DOHH2 (cell line): ENCODE data around the gene FIGNL1.

Source experiments
- CTCF ChIP-seq: fragments of 200-600 bp; sonication (generic); IDR thresholded peaks from one replicate; pipeline ENCODE4 v1.5.1; 2014; ENCODE audit warnings: antibody characterized with exemption, mild to moderate bottlenecking, low read depth, low read length; ENCODE audit not compliant: poor library complexity, severe bottlenecking
- EZH2phosphoT487 ChIP-seq: fragments of 200-600 bp; sonication (generic); IDR thresholded peaks from 2 replicates; pipeline ENCODE4 v1.6.1; 2017; ENCODE audit warnings: borderline replicate concordance, mild to moderate bottlenecking, antibody characterized with exemption, low read length, moderate library complexity, mixed read lengths

DNA sequence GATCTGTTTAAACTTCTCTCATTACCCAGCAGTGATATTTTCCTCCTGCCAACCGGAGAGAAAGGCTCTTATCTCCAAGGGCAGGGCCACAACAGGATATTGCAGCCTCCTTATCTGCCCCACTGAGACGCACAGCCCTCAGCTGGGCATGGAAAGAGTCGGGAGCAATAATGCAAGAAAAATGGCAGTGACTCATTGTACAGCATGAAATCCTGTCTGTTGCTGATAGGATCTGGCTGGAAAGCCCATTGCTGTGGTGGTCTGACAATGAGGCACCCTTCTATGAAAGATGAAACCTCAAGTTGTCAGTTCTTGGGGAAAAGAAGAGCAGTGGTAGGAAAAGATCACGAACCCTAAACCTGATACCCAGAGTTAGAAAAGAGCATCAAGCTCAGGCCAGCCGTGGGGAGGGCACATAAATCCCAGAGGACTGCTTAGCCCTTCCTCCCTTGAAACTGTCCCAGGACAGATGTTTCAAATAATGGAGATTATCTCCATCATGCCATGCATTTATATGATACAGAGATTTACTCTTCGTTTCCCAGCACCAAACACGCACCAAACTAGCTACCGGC is 47.0 kb upstream of the FIGNL1 start:
- TF ChIP-seq CTCF: no peak
- TF ChIP-seq EZH2phosphoT487: no peak
